CD14-positive monocyte (primary cell): Measurements from ENCODE around the gene AIRE. TPM values are rescaled to one million over a fixed set of nuclear protein-coding genes. Genes with fewer than 3 reads are reported as not detected.
"Not testable (repeated sequence)": the region's sequence is repeated elsewhere in the genome, so short reads cannot be mapped to it uniquely, and the experiment has no call there.

Experiments used
- DNase-seq, 3 donors: peaks; one replicate each; pipeline ENCODE4 v3.0.0-alpha.2; 2011 to 2022
- H2AFZ ChIP-seq: 2 replicates; pipeline ENCODE4 v1.6.0; 2012; ENCODE audit warnings: mild to moderate bottlenecking, low read depth, low read length, inconsistent platforms; ENCODE audit not compliant: insufficient read depth, poor library complexity, severe bottlenecking
- H3K27ac ChIP-seq, 2 donors: 1 replicate in 1 of 2; 2 replicates in 1 of 2; pipeline ENCODE4 v1.5.1; 2012 to 2013; ENCODE audit warnings: low read length in 2 of 2, control low read depth in 1 of 2, inconsistent platforms in 1 of 2, low read depth in 1 of 2, mild to moderate bottlenecking in 1 of 2
- H3K27me3 ChIP-seq, 2 donors: one replicate each; pipeline versions ENCODE4 v1.6.0 to v1.6.1; 2011 to 2013; ENCODE audit warnings: low read length in 2 of 2; ENCODE audit not compliant: control insufficient read depth in 2 of 2, insufficient read depth in 2 of 2
- H3K36me3 ChIP-seq, 2 donors: replicated peaks in 1 of 2; 1 replicate in 1 of 2; 2 replicates in 1 of 2; pipeline versions ENCODE4 v1.5.1 to v1.6.1; 2012 to 2013; ENCODE audit warnings: low read length in 2 of 2, control low read depth in 1 of 2, inconsistent platforms in 1 of 2, mild to moderate bottlenecking in 1 of 2; ENCODE audit not compliant: insufficient read depth in 2 of 2, control insufficient read depth in 1 of 2
- H3K4me1 ChIP-seq, 2 donors: 1 replicate in 1 of 2; 2 replicates in 1 of 2; pipeline versions ENCODE4 v1.5.1 to v1.6.1; 2012 to 2013; ENCODE audit warnings: low read length in 2 of 2, control low read depth in 1 of 2, inconsistent platforms in 1 of 2, mild to moderate bottlenecking in 1 of 2, moderate library complexity in 1 of 2; ENCODE audit not compliant: insufficient read depth in 2 of 2, control insufficient read depth in 1 of 2
- H3K4me2 ChIP-seq: replicated peaks from 2 replicates; pipeline ENCODE3; 2012; ENCODE audit warnings: low read length, moderate library complexity, mild to moderate bottlenecking; ENCODE audit not compliant: poor library complexity, severe bottlenecking; ENCODE audit errors: extremely low read depth
- H3K4me3 ChIP-seq, 3 experiments: fragments of 200-600 bp in 1 of 3; sonication (generic) in 1 of 3; replicated peaks in 1 of 3; 1 replicate in 2 of 3; 2 replicates in 1 of 3; pipeline ENCODE4 v1.5.1; 2011 to 2013; ENCODE audit warnings: low read length in 3 of 3, mild to moderate bottlenecking in 3 of 3, control low read depth in 2 of 3, low read depth in 2 of 3, inconsistent platforms in 1 of 3, moderate library complexity in 1 of 3
- H3K79me2 ChIP-seq: 2 replicates; pipeline ENCODE4 v1.6.0; 2012; ENCODE audit warnings: mild to moderate bottlenecking, control low read depth, inconsistent platforms, low read length, moderate library complexity; ENCODE audit not compliant: insufficient read depth
- H3K9ac ChIP-seq: 2 replicates; pipeline ENCODE4 v1.6.0; 2017; ENCODE audit warnings: low read length, mild to moderate bottlenecking; ENCODE audit not compliant: insufficient read depth, poor library complexity, severe bottlenecking
- H3K9me3 ChIP-seq, 2 donors: replicated peaks in 1 of 2; 1 replicate in 1 of 2; 2 replicates in 1 of 2; pipeline versions ENCODE4 v1.5.1 to v1.6.1; 2012 to 2013; ENCODE audit warnings: low read length in 2 of 2, control low read depth in 1 of 2; ENCODE audit not compliant: control insufficient read depth in 1 of 2, insufficient read depth in 1 of 2
- H4K20me1 ChIP-seq: 2 replicates; pipeline ENCODE4 v1.6.0; 2012; ENCODE audit warnings: mild to moderate bottlenecking, low read length, control low read depth, moderate library complexity; ENCODE audit not compliant: insufficient read depth
- H3K27ac Mint-ChIP-seq, 7 donors: one replicate each; pipeline ENCODE4 v1.8.0; 2020; ENCODE audit warnings: mild to moderate bottlenecking in 7 of 7, mixed read lengths in 7 of 7, moderate library complexity in 6 of 7, inconsistent platforms in 2 of 7
- H3K27me3 Mint-ChIP-seq, 3 donors: one replicate each; pipeline ENCODE4 v1.8.0; 2021 to 2022; ENCODE audit warnings: low read depth in 3 of 3, mild to moderate bottlenecking in 3 of 3, mixed read lengths in 3 of 3, moderate library complexity in 3 of 3, inconsistent platforms in 1 of 3
- H3K36me3 Mint-ChIP-seq, 2 donors: one replicate each; pipeline ENCODE4 v1.8.0; 2020; ENCODE audit warnings: mixed read lengths in 2 of 2, inconsistent platforms in 1 of 2, mild to moderate bottlenecking in 1 of 2
- H3K4me1 Mint-ChIP-seq: one replicate; pipeline ENCODE4 v1.8.0; 2020; ENCODE audit warnings: mild to moderate bottlenecking, mixed read lengths
- H3K4me3 Mint-ChIP-seq, 2 donors: one replicate each; pipeline ENCODE4 v1.8.0; 2020; ENCODE audit warnings: mild to moderate bottlenecking in 2 of 2, mixed read lengths in 2 of 2, moderate library complexity in 1 of 2
- H3K9me3 Mint-ChIP-seq, 7 donors: one replicate each; pipeline ENCODE4 v1.8.0; 2020 to 2022; ENCODE audit warnings: mixed read lengths in 7 of 7, mild to moderate bottlenecking in 6 of 7, moderate library complexity in 6 of 7, inconsistent platforms in 2 of 7
- CTCF ChIP-seq: fragments of 200-600 bp; IDR thresholded peaks from one replicate; pipeline ENCODE4 v1.8.0; 2022; ENCODE audit warnings: antibody characterized with exemption, mild to moderate bottlenecking
- WGBS: methylation state at CpG from one replicate; pipeline ENCODE4 v1.1.5; 2013; ENCODE audit warnings: missing lambda C conversion rate; ENCODE audit not compliant: insufficient coverage; 5-methylcytosine and 5-hydroxymethylcytosine counted together
- intact Hi-C, 2 donors: fragments of 100-400 bp; cut with micrococcal nuclease; formaldehyde crosslinking; loops; one replicate each; pipeline versions ENCODE4 v1.15.0 to v1.15.1; 2023
- polyA plus RNA-seq, 3 donors: library from polyadenylated mRNA; depleted of rRNA in 1 of 3; unstranded in 2 of 3; stranded (reverse) in 1 of 3; fragments of 300-500 nt in 2 of 3; fragments of >200 nt in 1 of 3; fragmentation: Illumina TruSeq in 2 of 3; gene quantifications; 1 replicate in 2 of 3; 2 replicates in 1 of 3; pipeline ENCODE4 v1.2.3, GENCODE V29; 2012 to 2021

AIRE gene
- polyA plus RNA-seq, 3 donors = not detected

- H3K27ac Mint-ChIP-seq = no peak overlapping the region
- Histone ChIP-seq H3K27me3 (peaks cover 0 to 3% of the 10 kb centered on the region in 2 donors), H3K4me2 (no peak overlapping the region), H2AFZ (no peak overlapping the region), H3K36me3 (no peaks in the 10 kb centered on the region), H3K9ac (no peak overlapping the region), H4K20me1 (no peaks in the 10 kb centered on the region), H3K79me2 (no peaks in the 10 kb centered on the region), H3K27ac (no peak overlapping the region), H3K4me3 (no peak overlapping the region), H3K9me3 (no peaks in the 10 kb centered on the region), H3K4me1 (no peaks in the 10 kb centered on the region)
- H3K36me3 Mint-ChIP-seq = no peaks in the 10 kb centered on the region
- H3K27me3 Mint-ChIP-seq = peaks cover 9 to 46% (median 10%) of the 10 kb centered on the region in 3 donors
- DNase-seq = no peak
- TF ChIP-seq CTCF = no peak
- no peak overlapping the region for H3K4me3 Mint-ChIP-seq
- WGBS = 96% methylated on average over 9 of the region's 9 CpGs
- intact Hi-C loops = no loop called here
- H3K4me1 Mint-ChIP-seq = peaks cover 12% of the 10 kb centered on the region
- no peaks in the 10 kb centered on the region for H3K9me3 Mint-ChIP-seq
Observed at GRCh38 chr21:44281801-44282200, 3.9 kb upstream of the AIRE start.

GRCh38 chr21:44282370-44282769, 3.3 kb upstream of the AIRE start:
- Mint-ChIP-seq H3K9me3 (no peaks in the 10 kb centered on the region), H3K4me1 (peaks cover 12% of the 10 kb centered on the region), H3K27ac (peak overlapping the region in 1 of 7 donors; percentile 66), H3K36me3 (no peaks in the 10 kb centered on the region), H3K27me3 (peaks cover 9 to 46% (median 10%) of the 10 kb centered on the region in 3 donors), H3K4me3 (no peak overlapping the region)
- H3K4me3 ChIP-seq = no peak overlapping the region
- WGBS = 98% methylated on average over 5 of the region's 9 CpGs
- no peaks in the 10 kb centered on the region for H3K9me3 ChIP-seq
- H3K27me3 ChIP-seq = peaks cover 0 to 3% of the 10 kb centered on the region in 2 donors
- no peak overlapping the region for H3K9ac ChIP-seq
- no peaks in the 10 kb centered on the region for H3K4me1 ChIP-seq
- intact Hi-C loops = no loop called here
- H3K4me2 ChIP-seq = no peak overlapping the region
- H3K79me2 ChIP-seq = no peaks in the 10 kb centered on the region
- DNase-seq = no peak
- no peak overlapping the region for H2AFZ ChIP-seq
- H3K27ac ChIP-seq = no peak overlapping the region
- TF ChIP-seq CTCF = no peak
- no peaks in the 10 kb centered on the region for H4K20me1 ChIP-seq
- no peaks in the 10 kb centered on the region for H3K36me3 ChIP-seq

- H3K36me3 ChIP-seq, H3K4me3 ChIP-seq, H3K4me1 ChIP-seq, intact Hi-C loops, H4K20me1 ChIP-seq, H3K9me3 Mint-ChIP-seq, H2AFZ ChIP-seq, H3K36me3 Mint-ChIP-seq, H3K4me2 ChIP-seq, DNase-seq, H3K9ac ChIP-seq, H3K27me3 ChIP-seq, H3K79me2 ChIP-seq, H3K27ac ChIP-seq, H3K9me3 ChIP-seq, H3K4me3 Mint-ChIP-seq: not testable (repeated sequence)
- peak overlapping the region in 1 of 7 donors; percentile 11 for H3K27ac Mint-ChIP-seq
- H3K27me3 Mint-ChIP-seq = peaks cover 8 to 42% (median 10%) of the 10 kb centered on the region in 3 donors
- WGBS = no CpG with 5 or more reads among the region's 11 CpGs
- H3K4me1 Mint-ChIP-seq = peaks cover 12% of the 10 kb centered on the region
Observed at GRCh38 chr21:44283211-44283785, 2.4 kb upstream of the AIRE start.
